Right lobe of liver (tissue), 6 donors: ENCODE results near the gene COA6. TPM values are rescaled to one million over a fixed set of nuclear protein-coding genes. Genes with fewer than 3 reads are reported as not detected.
A peak's percentile ranks its signal among the peaks of the same experiment; 100 is the strongest.

Source experiments
- ATAC-seq, 4 donors: fragments of 200-7000 bp; cut with Tn5 transposase; one replicate each; pipeline ENCODE4 v1.9.1; 2020; ENCODE audit warnings: mild to moderate bottlenecking in 4 of 4, moderate library complexity in 4 of 4
- DNase-seq, 3 donors: peaks; one replicate each; pipeline ENCODE4 v3.0.0-alpha.2; 2020
- H3K27ac ChIP-seq, 3 donors: fragments of 200-600 bp; one replicate each; pipeline ENCODE4 v1.8.0; 2022
- H3K27me3 ChIP-seq, 2 donors: fragments of 200-600 bp; one replicate each; pipeline ENCODE4 v1.8.0; 2022
- H3K36me3 ChIP-seq, 4 donors: fragments of 200-600 bp; sonication (generic) in 1 of 4; one replicate each; pipeline versions ENCODE4 v1.5.1 to v1.8.0; 2017 to 2022; ENCODE audit warnings: control low read depth in 1 of 4
- H3K4me1 ChIP-seq, 4 donors: fragments of 200-600 bp; sonication (generic) in 1 of 4; one replicate each; pipeline versions ENCODE4 v1.5.1 to v1.8.0; 2017 to 2022; ENCODE audit warnings: control low read depth in 1 of 4
- H3K4me3 ChIP-seq, 3 donors: fragments of 200-600 bp; one replicate each; pipeline ENCODE4 v1.8.0; 2022
- H3K9me3 ChIP-seq, 4 donors: fragments of 200-600 bp; sonication (generic) in 1 of 4; one replicate each; pipeline versions ENCODE4 v1.5.1 to v1.8.0; 2017 to 2022; ENCODE audit warnings: control low read depth in 1 of 4
- CTCF ChIP-seq, 4 donors: fragments of 200-600 bp in 3 of 4; fragments of 450-650 bp in 1 of 4; IDR thresholded peaks; one replicate each; pipeline versions ENCODE4 v1.5.1 to v1.8.0; 2016 to 2022; ENCODE audit warnings: antibody characterized with exemption in 4 of 4, mild to moderate bottlenecking in 2 of 4
- POLR2A ChIP-seq: fragments of 450-650 bp; IDR thresholded peaks from one replicate; pipeline ENCODE4 v1.6.1; 2017; ENCODE audit warnings: antibody characterized with exemption, mild to moderate bottlenecking
- WGBS: methylation state at CpG from one replicate; pipeline ENCODE4 v1.1.6; 2018; ENCODE audit warnings: low coverage, low lambda C conversion rate; ENCODE audit not compliant: insufficient coverage; ENCODE audit errors: missing lambda C conversion rate; 5-methylcytosine and 5-hydroxymethylcytosine counted together
- intact Hi-C, 2 donors: fragments of 100-400 bp; cut with DNase I; formaldehyde crosslinking; loops; one replicate each; pipeline versions ENCODE4 v1.11.2 to v1.14.1; 2022
- total RNA-seq, 6 experiments: library from RNA; depleted of rRNA in 2 of 6; stranded (reverse); fragments of >200 nt in 2 of 6; fragmentation: NEBNext Ultra II Directional in 3 of 6; extraction: Animal tissue kit (Norgen Biotek cat#: 25700) in 3 of 6; gene quantifications; one replicate each; pipeline versions ENCODE4 v1.1.0 to v1.2.4, GENCODE V29; 2016 to 2023
- donor health status: DM: no; HTN: yes; CAD: no.
- donor health status: DM: no; HTN: no; CAD: no.
- donor health status: DM: no; HTN: no; CAD: no.
- donor health status: DM: no; HTN: yes; CAD: no.
- donor health status: DM: no; HTN: yes; CAD: no.

COA6 gene
- total RNA-seq, 6 experiments from 2014 or later, result 12.8 to 29.3 (median 16.2) TPM

GRCh38 chr1:234381699-234382555 lies 8.7 kb downstream of the COA6 start:
- TF ChIP-seq CTCF (IDR thresholded peaks at IDR 0.05) (no peak), POLR2A (no peak)
- Histone ChIP-seq H3K4me1 (no peaks in the 10 kb centered on the region), H3K4me3 (no peak overlapping the region), H3K9me3 (no peaks in the 10 kb centered on the region), H3K36me3 (peaks cover 0 to 25% (median 10%) of the 10 kb centered on the region in 4 donors), H3K27ac (no peak overlapping the region), H3K27me3 (no peaks in the 10 kb centered on the region)
- WGBS, result 98% methylated on average over 10 of the region's 10 CpGs
- ATAC-seq (no peak), DNase-seq (no peak)
- intact Hi-C loops, result no loop called here

- H3K27me3 ChIP-seq, result no peaks in the 10 kb centered on the region
- no peak overlapping the region for H3K27ac ChIP-seq
- no peaks in the 10 kb centered on the region for H3K4me1 ChIP-seq
- H3K4me3 ChIP-seq, result no peak overlapping the region
- DNase-seq, result no peak
- no peak for ATAC-seq
- WGBS, result 86% methylated on average over 6 of the region's 6 CpGs
- no peak for TF ChIP-seq CTCF (IDR thresholded peaks at IDR 0.05)
- no peak for TF ChIP-seq POLR2A
- intact Hi-C loops, result no loop called here
- no peaks in the 10 kb centered on the region for H3K9me3 ChIP-seq
- peaks cover 0 to 10% (median 4%) of the 10 kb centered on the region in 4 donors for H3K36me3 ChIP-seq
Observed at GRCh38 chr1:234386122-234386521, 12.9 kb downstream of the COA6 start.

GRCh38 chr1:234388094-234388493 lies 14.8 kb downstream of the COA6 start:
- no peak overlapping the region for H3K4me3 ChIP-seq
- H3K27ac ChIP-seq, result no peak overlapping the region
- DNase-seq, result no peak
- ATAC-seq, result no peak
- peaks cover 0 to 21% (median 4%) of the 10 kb centered on the region in 4 donors for H3K36me3 ChIP-seq
- no peaks in the 10 kb centered on the region for H3K9me3 ChIP-seq
- no peaks in the 10 kb centered on the region for H3K27me3 ChIP-seq
- no peak for TF ChIP-seq CTCF (IDR thresholded peaks at IDR 0.05)
- no peak for TF ChIP-seq POLR2A
- no peaks in the 10 kb centered on the region for H3K4me1 ChIP-seq
- WGBS, result 77% methylated on average over 6 of the region's 6 CpGs
- intact Hi-C loops, result no loop called here

- Histone ChIP-seq H3K27me3 (no peaks in the 10 kb centered on the region), H3K36me3 (peaks cover 0 to 14% (median 0%) of the 10 kb centered on the region in 4 donors), H3K4me3 (no peak overlapping the region), H3K9me3 (no peaks in the 10 kb centered on the region), H3K27ac (no peak overlapping the region), H3K4me1 (no peaks in the 10 kb centered on the region)
- DNase-seq (no peak), ATAC-seq (no peak)
- WGBS, result 88% methylated on average over 5 of the region's 6 CpGs
- intact Hi-C loops, result no loop called here
- TF ChIP-seq POLR2A, result no peak
Observed at GRCh38 chr1:234393190-234393589, 19.9 kb downstream of the COA6 start.

GRCh38 chr1:234395297-234395696 lies 22.0 kb downstream of the COA6 start:
- intact Hi-C loops, result no loop called here
- DNase-seq (no peak), ATAC-seq (peak in 1 of 4 donors; percentile 24)
- 63% methylated on average over 4 of the region's 5 CpGs for WGBS
- peaks cover 0 to 14% (median 0%) of the 10 kb centered on the region in 4 donors for H3K36me3 ChIP-seq
- TF ChIP-seq POLR2A, result no peak
- TF ChIP-seq CTCF (IDR thresholded peaks at IDR 0.05), result no peak
- H3K4me1 ChIP-seq, result peaks cover 0 to under 1% (median 0%) of the 10 kb centered on the region in 4 donors
- H3K27me3 ChIP-seq, result no peaks in the 10 kb centered on the region
- no peaks in the 10 kb centered on the region for H3K9me3 ChIP-seq
- no peak overlapping the region for H3K27ac ChIP-seq
- H3K4me3 ChIP-seq, result no peak overlapping the region
